HG02623 (cell line): ENCODE results near the gene NRG2.
A peak's percentile ranks its signal among the peaks of the same experiment; 100 is the strongest.

Experiments used
- ATAC-seq: cut with Tn5 transposase; IDR thresholded peaks from one replicate; pipeline ENCODE4 v1.9.1; 2021; ENCODE audit warnings: moderate library complexity; ENCODE audit not compliant: unreplicated experiment

NRG2 gene

GRCh38 chr5:140013536-140013935 is 29.6 kb downstream of the NRG2 start:
- no peak for ATAC-seq

DNA sequence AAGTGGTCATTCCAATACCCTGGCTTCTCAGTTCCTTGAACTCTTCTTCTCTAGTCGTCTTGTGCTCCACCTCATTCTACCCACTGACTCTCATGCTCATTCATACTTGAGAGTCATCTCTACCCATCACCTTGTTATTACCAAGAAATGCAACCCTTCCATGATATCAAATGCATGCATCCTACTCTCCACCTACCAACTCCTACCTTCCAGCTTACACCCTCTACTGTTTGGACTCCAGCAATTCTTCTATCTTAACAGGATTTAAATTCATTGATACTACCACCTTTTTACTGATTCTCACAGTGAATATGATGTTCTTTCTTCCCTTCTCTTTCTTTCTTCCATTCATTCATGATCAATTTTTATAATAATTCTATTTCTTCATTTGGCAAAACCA is 30.7 kb downstream of the NRG2 start:
- ATAC-seq: no peak

DNA sequence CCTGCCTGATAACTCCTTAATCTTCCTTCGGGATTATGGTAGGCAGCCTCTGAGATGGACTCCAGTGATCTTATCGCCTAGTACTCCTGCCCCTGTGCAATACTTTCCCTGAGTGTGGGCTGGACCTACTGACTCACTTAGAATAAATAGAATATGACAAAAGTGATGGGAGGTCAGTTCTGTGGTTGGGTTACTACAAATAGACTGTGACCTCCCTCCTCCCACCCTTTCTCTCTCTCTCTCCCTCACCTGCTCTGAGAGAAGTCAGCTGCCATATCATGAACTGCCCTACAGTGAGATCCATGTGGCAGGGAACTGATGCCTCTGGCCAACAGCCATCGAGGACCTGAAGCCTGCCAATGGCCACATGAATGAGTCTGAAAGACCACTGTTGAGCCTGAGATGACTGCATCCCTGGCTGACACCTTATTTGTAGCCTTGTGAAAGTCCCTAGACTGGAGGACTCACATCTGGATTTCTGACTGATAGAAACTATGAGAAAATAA is 31.7 kb downstream of the NRG2 start:
- ATAC-seq: peak; percentile 79

- no peak for ATAC-seq
These were observed 32.3 kb downstream of the NRG2 start for GRCh38 chr5:140010798-140011197.

DNA sequence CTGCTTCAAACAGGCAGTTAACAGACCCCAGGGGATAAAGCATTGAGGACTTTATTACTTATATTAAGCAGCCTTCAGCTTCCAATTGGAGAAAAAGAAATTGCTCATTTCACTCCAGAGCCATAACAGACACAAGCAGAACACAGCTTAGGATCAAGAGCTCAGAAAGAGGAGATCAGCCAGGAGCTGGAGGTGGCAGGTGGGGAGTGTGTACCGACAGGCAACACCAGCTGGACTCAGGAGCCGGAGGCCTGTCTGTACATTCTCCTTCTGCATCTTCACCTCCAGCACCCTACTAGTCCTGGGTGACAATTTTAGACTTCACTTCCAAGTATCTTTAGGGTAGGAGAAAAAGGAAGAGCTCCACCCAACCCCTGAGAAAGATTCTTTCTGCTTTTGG is 35.8 kb downstream of the NRG2 start:
- ATAC-seq: no peak

DNA sequence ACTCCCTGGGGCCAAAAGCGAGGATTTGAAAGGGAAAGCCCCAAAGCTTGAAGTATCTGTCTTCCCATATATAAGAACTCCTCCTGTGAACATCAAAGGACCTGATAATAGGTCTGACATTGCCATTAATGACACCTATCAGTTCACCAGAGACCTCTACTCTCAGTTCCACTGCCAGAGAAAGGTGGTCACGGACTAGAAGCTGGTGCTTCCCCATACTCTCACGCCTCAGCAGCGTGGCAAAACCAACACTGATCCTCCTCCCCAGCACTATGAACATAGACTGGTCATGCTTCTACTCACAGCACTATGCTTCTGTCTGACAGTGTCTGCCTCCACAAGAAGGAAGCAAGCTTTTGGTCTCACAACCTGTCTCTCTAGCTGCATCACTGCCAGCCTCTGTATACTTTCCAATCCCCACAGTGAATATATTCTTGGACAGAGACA is 37.9 kb downstream of the NRG2 start:
- peak; percentile 96 for ATAC-seq

DNA sequence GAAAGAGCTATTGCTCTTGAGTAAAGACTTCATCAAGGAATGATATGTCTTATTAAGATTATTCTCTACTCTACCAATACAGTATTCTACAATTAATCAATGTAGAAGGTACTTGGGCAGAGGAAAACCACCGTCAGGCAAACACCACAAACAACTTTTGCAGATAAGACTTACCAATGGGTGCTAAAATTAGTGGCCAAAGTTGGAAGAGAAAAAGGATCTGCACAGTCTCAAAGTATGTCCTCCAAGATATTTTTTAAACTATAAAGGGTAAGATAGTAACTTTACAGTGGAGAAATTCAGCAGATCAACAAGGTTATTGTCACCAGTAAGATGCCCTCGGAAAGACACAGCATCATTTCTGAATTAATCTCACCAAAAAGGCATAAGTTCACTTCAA is 38.9 kb downstream of the NRG2 start:
- ATAC-seq: no peak

GRCh38 chr5:140003519-140003918 is 39.6 kb downstream of the NRG2 start:
- ATAC-seq: no peak

DNA sequence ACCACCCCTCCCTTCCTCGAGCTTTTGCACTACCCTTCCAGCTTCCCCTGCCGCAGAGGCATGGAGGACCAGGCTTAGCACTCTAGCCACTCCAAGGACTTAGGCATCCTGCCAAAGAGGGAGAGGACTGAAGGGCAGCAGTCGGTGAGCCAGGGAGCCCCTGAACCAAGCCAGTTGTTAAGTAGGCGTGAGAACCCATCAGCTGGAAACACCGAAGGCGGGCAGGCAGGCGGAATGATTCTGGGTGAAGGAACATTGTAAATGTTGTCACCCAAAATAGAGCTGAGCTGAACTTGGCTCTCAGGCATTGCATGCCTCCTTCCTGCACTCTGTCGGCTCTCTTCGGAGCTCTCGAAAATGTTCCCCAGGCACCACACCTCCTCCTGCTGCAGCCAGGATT is 42.8 kb downstream of the NRG2 start:
- ATAC-seq: no peak

DNA sequence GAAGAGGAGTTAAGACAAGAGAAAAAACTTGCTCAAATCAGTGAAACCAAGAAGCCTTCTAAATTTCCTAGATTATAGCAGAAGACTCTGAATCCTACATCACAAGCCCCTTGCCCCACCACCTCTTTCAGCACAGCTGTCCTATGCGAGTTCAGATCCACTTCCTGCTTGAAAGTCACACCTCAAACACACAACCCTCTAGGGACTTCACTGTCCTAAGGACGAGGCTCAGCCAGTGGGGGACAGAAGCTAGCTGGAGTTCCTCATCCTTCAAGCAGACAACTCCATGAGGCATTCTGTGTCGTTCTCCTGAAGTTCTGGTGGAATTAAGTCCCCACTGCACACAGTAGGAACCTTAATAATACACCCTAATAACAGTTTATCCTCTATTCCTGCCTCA is 44.3 kb downstream of the NRG2 start:
- ATAC-seq: no peak

GRCh38 chr5:139997276-139997675 is 45.8 kb downstream of the NRG2 start:
- ATAC-seq: no peak

DNA sequence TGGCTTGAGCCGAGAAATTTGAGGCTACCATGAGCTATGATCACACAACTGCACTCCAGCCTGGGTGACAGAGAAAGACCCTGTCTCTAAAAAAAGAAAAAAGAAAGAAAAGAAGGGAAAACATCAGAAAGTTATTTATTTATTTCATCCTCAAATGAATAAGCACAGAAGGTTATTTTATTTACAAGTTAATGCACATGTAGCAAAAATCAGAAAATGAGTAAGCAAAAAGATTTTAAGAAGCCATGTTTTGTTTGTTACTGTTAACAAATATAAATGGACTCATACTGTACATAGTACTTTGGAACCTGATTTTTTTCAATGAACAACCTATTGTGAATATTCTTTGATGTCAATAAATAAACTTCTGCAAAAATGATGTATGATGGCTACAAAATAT is 47.2 kb downstream of the NRG2 start:
- ATAC-seq: no peak

- no peak for ATAC-seq
These were observed 48.9 kb downstream of the NRG2 start for GRCh38 chr5:139994234-139994633.

DNA sequence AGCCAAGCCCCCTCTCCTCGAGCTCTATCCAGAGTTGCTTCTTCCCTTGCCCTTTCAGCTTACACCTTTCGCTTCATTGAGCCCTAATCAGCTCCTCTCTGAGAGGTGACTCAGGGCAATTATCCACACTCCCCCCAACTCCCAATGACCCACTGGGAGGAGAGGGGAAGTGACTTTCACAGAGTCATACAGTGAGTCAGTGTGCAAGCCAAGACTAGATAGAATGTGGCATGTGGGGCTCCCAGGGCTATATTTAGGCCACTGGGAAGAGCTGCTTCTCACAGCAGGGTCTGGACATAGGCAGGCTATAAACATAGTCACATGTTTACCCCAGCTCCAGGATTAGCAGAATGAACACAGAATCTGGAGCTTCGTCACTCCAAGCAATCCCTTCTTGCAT is 57.4 kb downstream of the NRG2 start:
- no peak for ATAC-seq

DNA sequence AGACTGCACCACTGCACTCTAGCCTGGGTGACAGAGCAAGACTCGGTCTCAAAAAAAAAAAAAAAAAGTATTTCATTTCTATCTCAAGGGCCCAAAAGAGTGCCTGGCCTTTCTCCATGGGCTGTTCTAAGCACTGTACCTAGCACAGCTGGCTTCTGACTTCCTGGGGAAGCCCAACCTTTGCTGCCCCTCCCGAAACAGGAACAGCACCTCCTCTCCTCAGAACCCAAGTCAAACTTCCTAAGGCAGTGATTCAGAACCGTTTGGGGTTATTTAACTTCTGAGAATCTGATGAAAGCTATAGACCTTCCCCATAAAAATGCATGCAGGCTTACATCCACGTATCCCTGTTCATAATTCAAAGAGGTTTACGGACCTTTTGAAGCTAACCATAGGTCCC is 57.8 kb downstream of the NRG2 start:
- no peak for ATAC-seq

DNA sequence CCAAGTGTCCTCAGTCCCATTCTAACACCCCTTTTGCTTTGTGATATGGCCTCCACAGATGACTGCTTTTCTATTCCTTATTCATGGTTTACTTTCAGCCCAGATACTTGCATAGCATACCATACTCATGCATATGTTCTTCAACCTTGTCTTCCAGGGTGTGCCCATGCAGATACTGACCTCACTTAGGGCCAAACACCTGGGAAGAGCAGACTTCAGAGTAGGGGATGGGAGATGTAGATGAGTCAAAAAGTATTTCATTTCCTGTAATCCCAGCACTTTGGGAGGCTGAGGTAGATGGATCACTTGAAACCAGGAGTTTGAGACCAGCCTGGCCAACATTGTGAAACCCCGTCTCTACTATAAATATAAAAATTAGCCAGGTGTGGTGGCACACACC is 58.3 kb downstream of the NRG2 start:
- ATAC-seq: no peak

DNA sequence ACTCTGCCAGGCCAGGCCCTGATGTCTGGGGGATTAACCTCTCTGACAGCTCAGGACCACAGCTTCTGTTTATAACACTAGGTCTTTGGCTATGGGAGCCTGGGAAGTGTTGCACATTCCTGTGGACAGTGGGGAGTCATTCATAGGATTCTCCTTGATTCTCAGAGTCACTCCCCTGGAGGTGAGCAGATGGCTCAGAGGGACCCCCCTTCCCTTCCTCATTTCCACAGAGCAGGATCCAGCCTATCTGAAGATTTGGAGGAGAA is 60.2 kb downstream of the NRG2 start:
- no peak for ATAC-seq

DNA sequence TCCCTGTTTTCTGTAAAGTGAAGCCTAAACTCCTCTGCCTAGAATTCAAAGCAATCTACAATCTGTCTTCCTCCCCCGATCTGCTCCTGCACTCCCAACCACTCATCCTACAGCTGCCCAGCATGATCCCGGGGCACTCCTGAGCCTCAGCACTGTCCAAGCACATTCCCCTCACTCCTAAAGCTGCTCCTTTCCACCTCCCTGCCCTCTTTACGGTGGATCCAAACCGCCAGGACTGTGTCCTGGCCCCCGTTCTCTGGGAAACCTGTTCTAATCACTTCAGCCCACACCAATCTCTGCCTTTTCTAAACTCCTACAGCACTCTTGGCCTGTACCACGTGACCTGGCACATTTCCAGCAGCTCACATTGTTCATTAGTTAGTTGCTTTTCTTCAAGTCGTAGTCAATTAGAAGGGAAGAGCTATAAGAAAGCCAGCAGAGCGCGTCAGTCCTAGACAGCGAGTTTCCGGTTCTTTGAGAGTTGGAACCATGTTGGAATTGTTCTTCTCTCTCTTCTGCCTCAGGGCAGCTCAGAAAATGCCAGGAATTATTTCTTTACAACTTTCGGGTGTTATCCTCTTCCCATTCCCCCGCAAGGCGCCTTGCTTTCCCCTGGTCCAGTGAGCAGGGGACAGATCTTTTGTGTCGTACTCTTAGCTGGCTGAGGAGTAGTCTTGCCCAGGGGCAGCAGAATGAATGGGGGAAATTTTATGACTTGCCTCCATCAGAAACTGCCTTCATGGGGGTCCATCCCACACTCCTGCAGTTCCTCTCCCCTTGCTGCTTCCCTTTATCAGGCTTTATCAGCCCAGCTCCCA is 60.7 kb downstream of the NRG2 start:
- no peak for ATAC-seq

GRCh38 chr5:139980765-139981164 is 62.3 kb downstream of the NRG2 start:
- no peak for ATAC-seq

DNA sequence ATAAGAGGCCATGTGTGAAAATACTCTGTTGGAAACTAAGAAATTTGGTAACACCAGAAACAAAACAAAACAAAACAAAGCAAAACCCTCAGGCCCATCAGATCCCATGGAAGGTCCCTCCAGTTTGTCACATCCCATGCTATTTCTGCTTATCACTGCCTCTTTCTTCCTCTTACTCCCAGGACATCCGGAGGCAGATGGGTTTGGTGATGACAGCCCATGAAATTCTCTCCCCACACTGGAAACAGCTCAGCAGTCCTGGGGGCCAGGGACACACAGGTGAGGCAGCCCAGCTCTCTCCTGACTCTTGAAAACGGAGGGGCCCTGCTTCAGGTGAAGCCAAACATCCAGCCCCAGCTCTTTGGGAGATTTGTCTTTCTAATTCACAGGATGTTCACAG is 63.2 kb downstream of the NRG2 start:
- ATAC-seq: no peak

GRCh38 chr5:139979518-139979917 is 63.6 kb downstream of the NRG2 start:
- ATAC-seq: no peak

- no peak for ATAC-seq
These were observed 66.4 kb downstream of the NRG2 start for GRCh38 chr5:139976703-139977102.

- no peak for ATAC-seq
These were observed 67.2 kb downstream of the NRG2 start for GRCh38 chr5:139975942-139976341.
